SU-DHL-6 (cell line): Measurements from ENCODE around the gene DRC7.

Source experiments
- H2AFZ ChIP-seq: fragments of 200-600 bp; sonication (generic); 2 replicates; pipeline ENCODE4 v1.6.1; 2014; ENCODE audit warnings: low read depth, mild to moderate bottlenecking, moderate library complexity, mixed read lengths, antibody characterized with exemption, low read length; ENCODE audit not compliant: severe bottlenecking
- H3F3A ChIP-seq: fragments of 200-600 bp; shearing (Covaris generic); 2 replicates; pipeline ENCODE4 v1.6.0; 2016; ENCODE audit warnings: antibody characterized with exemption, mild to moderate bottlenecking; ENCODE audit not compliant: insufficient read depth
- H3K27ac ChIP-seq: fragments of 200-600 bp; sonication (generic); 2 replicates; pipeline ENCODE4 v1.5.1; 2016; ENCODE audit warnings: low read depth, mild to moderate bottlenecking, low read length, moderate library complexity, mixed read lengths
- H3K27me3 ChIP-seq: fragments of 200-600 bp; sonication (generic), shearing (Covaris generic); 2 replicates; pipeline ENCODE4 v1.6.0; 2014; ENCODE audit warnings: mild to moderate bottlenecking, low read length
- H3K36me3 ChIP-seq: fragments of 200-600 bp; sonication (generic); 2 replicates; pipeline ENCODE4 v1.6.1; 2014; ENCODE audit warnings: mild to moderate bottlenecking, low read length, mixed read lengths
- H3K4me2 ChIP-seq: fragments of 300-600, 200-600 bp; shearing (Covaris generic), sonication (generic); 2 replicates; pipeline ENCODE4 v1.6.0; 2014; ENCODE audit warnings: low read length, low read depth, mild to moderate bottlenecking; ENCODE audit not compliant: poor library complexity, severe bottlenecking
- H3K4me3 ChIP-seq: fragments of 200-600 bp; sonication (generic); 2 replicates; pipeline ENCODE4 v1.5.1; 2014; ENCODE audit warnings: antibody characterized with exemption, low read length, mild to moderate bottlenecking, mixed read lengths; ENCODE audit not compliant: insufficient read depth, poor library complexity, severe bottlenecking
- H3K79me2 ChIP-seq: fragments of 200-600 bp; sonication (generic); 2 replicates; pipeline ENCODE4 v1.6.1; 2014; ENCODE audit warnings: mild to moderate bottlenecking, low read length, moderate library complexity; ENCODE audit not compliant: insufficient read depth
- H3K9ac ChIP-seq: fragments of 200-600 bp; sonication (generic); 2 replicates; pipeline ENCODE4 v1.7.0; 2014; ENCODE audit warnings: mild to moderate bottlenecking, low read length
- H3K9me2 ChIP-seq: fragments of 200-600 bp; sonication (generic); replicated peaks from 2 replicates; pipeline ENCODE4 v1.6.1; 2014; ENCODE audit warnings: low read length; ENCODE audit not compliant: insufficient read depth
- H3K9me3 ChIP-seq: fragments of 200-600 bp; sonication (generic); 2 replicates; pipeline ENCODE4 v1.6.1; 2014; ENCODE audit warnings: low read length, mixed read lengths; ENCODE audit not compliant: insufficient read depth
- H4K20me1 ChIP-seq: fragments of 200-600 bp; sonication (generic); 2 replicates; pipeline ENCODE4 v1.6.1; 2014; ENCODE audit warnings: low read depth, mild to moderate bottlenecking, antibody characterized with exemption, low read length, moderate library complexity, mixed read lengths
- CTCF ChIP-seq: fragments of 200-600 bp; sonication (generic); IDR thresholded peaks from one replicate; pipeline ENCODE4 v1.5.1; 2017; ENCODE audit warnings: antibody characterized with exemption, mild to moderate bottlenecking, low read length, moderate library complexity; ENCODE audit not compliant: insufficient read depth, poor library complexity, severe bottlenecking
- EZH2phosphoT487 ChIP-seq: fragments of 200-600 bp; sonication (generic), shearing (Covaris generic); conservative IDR thresholded peaks from 2 replicates; pipeline ENCODE4 v1.6.1; 2018; ENCODE audit warnings: mild to moderate bottlenecking, antibody characterized with exemption, low read length, moderate library complexity, mixed read lengths

DRC7 gene

GRCh38 chr16:57656342-57656955 lies 38.2 kb upstream of the DRC7 start:
- Histone ChIP-seq H3K9ac (no peak overlapping the region), H3K79me2 (no peaks in the 10 kb centered on the region), H3K36me3 (no peaks in the 10 kb centered on the region), H3K9me3 (no peaks in the 10 kb centered on the region), H3K9me2 (no peaks in the 10 kb centered on the region), H4K20me1 (no peaks in the 10 kb centered on the region), H3K27ac (no peak overlapping the region), H3K4me2 (no peak overlapping the region), H3K27me3 (no peaks in the 10 kb centered on the region), H2AFZ (no peak overlapping the region), H3F3A (no peaks in the 10 kb centered on the region), H3K4me3 (no peak overlapping the region)
- TF ChIP-seq CTCF (no peak), EZH2phosphoT487 (no peak)

GRCh38 chr16:57657228-57657627 lies 37.4 kb upstream of the DRC7 start:
- H3K4me3 ChIP-seq = no peak overlapping the region
- no peaks in the 10 kb centered on the region for H3K9me2 ChIP-seq
- no peak overlapping the region for H2AFZ ChIP-seq
- no peaks in the 10 kb centered on the region for H3K9me3 ChIP-seq
- H3K36me3 ChIP-seq = no peaks in the 10 kb centered on the region
- no peaks in the 10 kb centered on the region for H3K79me2 ChIP-seq
- H3K9ac ChIP-seq = no peak overlapping the region
- no peak overlapping the region for H3K27ac ChIP-seq
- no peaks in the 10 kb centered on the region for H3K27me3 ChIP-seq
- TF ChIP-seq EZH2phosphoT487 (no peak), CTCF (no peak)
- H3F3A ChIP-seq = no peaks in the 10 kb centered on the region
- H4K20me1 ChIP-seq = no peaks in the 10 kb centered on the region
- H3K4me2 ChIP-seq = no peak overlapping the region

GRCh38 chr16:57658130-57658877 lies 36.3 kb upstream of the DRC7 start:
- no peak overlapping the region for H3K4me2 ChIP-seq
- H3K27me3 ChIP-seq = no peaks in the 10 kb centered on the region
- no peaks in the 10 kb centered on the region for H3K9me2 ChIP-seq
- H2AFZ ChIP-seq = no peak overlapping the region
- no peaks in the 10 kb centered on the region for H3K9me3 ChIP-seq
- H3K36me3 ChIP-seq = no peaks in the 10 kb centered on the region
- H3K27ac ChIP-seq = no peak overlapping the region
- no peaks in the 10 kb centered on the region for H3K79me2 ChIP-seq
- no peaks in the 10 kb centered on the region for H3F3A ChIP-seq
- TF ChIP-seq EZH2phosphoT487 (no peak), CTCF (no peak)
- no peak overlapping the region for H3K9ac ChIP-seq
- no peaks in the 10 kb centered on the region for H4K20me1 ChIP-seq
- H3K4me3 ChIP-seq = no peak overlapping the region
